GM12878 (cell line): Measurements from ENCODE around the gene PFN2. TPM values are rescaled to one million over a fixed set of nuclear protein-coding genes. Genes with fewer than 3 reads are reported as not detected.

ENCODE experiments used
- ATAC-seq: fragments of 200-7000 bp; cut with Tn5 transposase; 3 replicates; pipeline ENCODE4 v1.9.1; 2020; ENCODE audit warnings: mild to moderate bottlenecking, moderate library complexity
- BruUV-seq: library from RNA; stranded (reverse); fragments of 400-500 nt; replicated peaks from 2 replicates; lab custom pipeline; 2021; lab: Mats Ljungman, UMichigan
- CTCF ChIA-PET: fragments of 300-600 bp; sonication (Branson Sonifier 250); formaldehyde crosslinking; extraction: SDS; loops from one replicate; lab custom pipeline; 2021; ENCODE audit warnings: inconsistent platforms; lab: Yijun Ruan, JAX
- POLR2A ChIA-PET: fragments of 350-600 bp; formaldehyde crosslinking; extraction: SDS; loops from one replicate; lab custom pipeline; 2021; ENCODE audit warnings: inconsistent platforms; lab: Charles Lee
- RAD21 ChIA-PET: fragments of 300-600 bp; sonication (Branson Sonifier 250); formaldehyde crosslinking; loops from one replicate; lab custom pipeline; 2023; ENCODE audit warnings: antibody characterized with exemption; ENCODE audit not compliant: unreplicated experiment; lab: Charles Lee
- SMC1A ChIA-PET: fragments of 300-600 bp; sonication (Branson Sonifier 250); formaldehyde crosslinking; loops from one replicate; lab custom pipeline; 2023; ENCODE audit not compliant: unreplicated experiment, uncharacterized antibody; lab: Charles Lee
- DNase-seq: peaks from one replicate; pipeline ENCODE4 v3.0.0-alpha.2; 2011; ENCODE audit warnings: low read depth, low spot score
- FAIRE-seq: peaks from 3 replicates; lab custom pipeline; 2011; peaks lifted over from hg19 to GRCh38; lab: Jason Lieb, UNC
- H2AFZ ChIP-seq: 2 replicates; pipeline ENCODE4 v1.6.0; 2011; ENCODE audit warnings: low read depth, low read length, control low read depth; ENCODE audit not compliant: control insufficient read depth
- H3K27ac ChIP-seq: 2 replicates; pipeline ENCODE4 v1.5.1; 2011; ENCODE audit warnings: control low read depth; ENCODE audit not compliant: control insufficient read depth, insufficient read depth
- H3K27me3 ChIP-seq, 2 experiments: replicated peaks in 1 of 2; 2 replicates each; pipeline versions ENCODE4 v1.6.0 to v1.6.1; 2011; ENCODE audit warnings: low read length in 1 of 2; ENCODE audit not compliant: control insufficient read depth in 2 of 2, insufficient read depth in 2 of 2
- H3K36me3 ChIP-seq, 2 experiments: 2 replicates each; pipeline ENCODE4 v1.5.1; 2011; ENCODE audit warnings: low read length in 1 of 2; ENCODE audit not compliant: control insufficient read depth in 2 of 2, insufficient read depth in 2 of 2
- H3K4me1 ChIP-seq: 2 replicates; pipeline ENCODE4 v1.6.1; 2011; ENCODE audit warnings: mild to moderate bottlenecking, low read length, moderate library complexity, mixed read lengths; ENCODE audit not compliant: control insufficient read depth, insufficient read depth
- H3K4me2 ChIP-seq: 2 replicates; pipeline ENCODE4 v1.6.0; 2011; ENCODE audit warnings: control low read depth; ENCODE audit not compliant: control insufficient read depth, insufficient read depth
- H3K4me3 ChIP-seq: fragments of 200-600 bp; sonication (generic); 2 replicates; pipeline ENCODE4 v1.5.1; 2016
- H3K79me2 ChIP-seq: 2 replicates; pipeline ENCODE4 v1.6.0; 2011; ENCODE audit warnings: low read length; ENCODE audit not compliant: control insufficient read depth, insufficient read depth
- H3K9ac ChIP-seq: 2 replicates; pipeline ENCODE4 v1.8.0; 2011; ENCODE audit warnings: low read length, control low read depth, mixed read lengths; ENCODE audit not compliant: control insufficient read depth, insufficient read depth
- H3K9me3 ChIP-seq: replicated peaks from 3 replicates; pipeline ENCODE4 v1.5.1; 2011; ENCODE audit warnings: mild to moderate bottlenecking, low read length; ENCODE audit not compliant: control insufficient read depth, insufficient read depth
- H4K20me1 ChIP-seq: 2 replicates; pipeline ENCODE4 v1.6.0; 2011; ENCODE audit not compliant: control insufficient read depth, insufficient read depth
- CBX5 ChIP-seq: sonication (generic); IDR thresholded peaks from 2 replicates; pipeline ENCODE4 v1.6.1; 2016; ENCODE audit warnings: low read depth, moderate library complexity, mild to moderate bottlenecking, inconsistent platforms
- CHD1 ChIP-seq: IDR thresholded peaks from 2 replicates; pipeline ENCODE4 v1.6.1; 2012; ENCODE audit warnings: low read depth, low read length, improper control_type of control experiment
- CTCF ChIP-seq, 3 experiments: IDR thresholded peaks in 2 of 3; conservative IDR thresholded peaks in 1 of 3; 2 replicates each; pipeline ENCODE4 v1.5.1; 2011; ENCODE audit warnings: low read depth in 3 of 3, low read length in 3 of 3, mild to moderate bottlenecking in 3 of 3, control low read depth in 2 of 3, moderate library complexity in 2 of 3, inconsistent platforms in 1 of 3, mixed read lengths in 1 of 3; ENCODE audit not compliant: control insufficient read depth in 2 of 3, insufficient read depth in 1 of 3; ENCODE audit errors: extremely low read depth in 1 of 3
- RAD21 ChIP-seq: IDR thresholded peaks from 2 replicates; pipeline ENCODE4 v1.6.1; 2011; ENCODE audit warnings: mild to moderate bottlenecking, low read depth, low read length, moderate library complexity; ENCODE audit not compliant: insufficient read depth
- RCOR1 ChIP-seq: conservative IDR thresholded peaks from 2 replicates; pipeline ENCODE4 v1.6.1; 2012; ENCODE audit warnings: low read depth, low read length, improper control_type of control experiment
- SMC3 ChIP-seq: IDR thresholded peaks from 2 replicates; pipeline ENCODE4 v1.6.1; 2011; ENCODE audit warnings: low read length, improper control_type of control experiment, borderline replicate concordance
- SREBF2 ChIP-seq: IDR thresholded peaks from 2 replicates; pipeline ENCODE4 v1.6.1; 2012; ENCODE audit warnings: mild to moderate bottlenecking, low read length
- USF2 ChIP-seq: IDR thresholded peaks from 2 replicates; pipeline ENCODE4 v1.6.1; 2011; ENCODE audit warnings: low read depth, low read length, improper control_type of control experiment, borderline replicate concordance
- ZNF24 ChIP-seq: fragments of 450-650 bp; IDR thresholded peaks from 2 replicates; pipeline ENCODE4 v1.6.1; 2017; ENCODE audit warnings: antibody characterized with exemption, mild to moderate bottlenecking
- WGBS: methylation state at CpG from one replicate; pipeline ENCODE4 v1.1.6; 2016; ENCODE audit warnings: low lambda C conversion rate; ENCODE audit not compliant: insufficient replicate concordance, insufficient coverage; ENCODE audit errors: missing lambda C conversion rate; 5-methylcytosine and 5-hydroxymethylcytosine counted together
- in situ Hi-C: fragments of 300-500 bp; cut with MboI; formaldehyde crosslinking; loops from 9 replicates; pipeline ENCODE4 v1.14.3; 2018; ENCODE audit warnings: mixed read lengths
- intact Hi-C: fragments of 100-400 bp; cut with micrococcal nuclease; formaldehyde crosslinking; loops from one replicate; pipeline ENCODE4 v1.14.2; 2022; ENCODE audit not compliant: unreplicated experiment
- polyA plus RNA-seq, 11 experiments: library from polyadenylated mRNA; depleted of rRNA in 4 of 11; unstranded in 6 of 11; stranded (reverse) in 5 of 11; fragments of >200 nt; fragmentation: Nextera tagmentation in 4 of 11; fragmentation: Illumina TruSeq in 1 of 11; extraction: Ambion mirVana in 4 of 11; extraction: Trizol in 1 of 11; gene quantifications; 1 replicate in 1 of 11; 2 replicates in 10 of 11; pipeline versions ENCODE4 v1.2.1 to v1.2.3, GENCODE V29; 2011 to 2016; ENCODE audit warnings: inconsistent platforms in 2 of 11, missing spikeins in 2 of 11, low read depth in 1 of 11
- total RNA-seq, 4 experiments: library from RNA; depleted of rRNA in 3 of 4; stranded (reverse); fragments of >200 nt in 3 of 4; fragmentation: Illumina TruSeq in 1 of 4; extraction: Trizol in 1 of 4; gene quantifications; 2 replicates each; pipeline versions ENCODE4 v1.2.1 to v1.2.3, GENCODE V29; 2013 to 2021
- TF ChIP-seq, protein P1 (sequence below): IDR thresholded peaks from 2 replicates; pipeline ENCODE4 v1.6.1; 2011; ENCODE audit warnings: mild to moderate bottlenecking, low read depth, low read length, moderate library complexity; ENCODE audit not compliant: insufficient replicate concordance

PFN2 gene
- total and polyA plus RNA-seq, 10 of the 15 experiments (the other 5 are each of a cell fraction or from before 2014, with no cell fraction given) = 3.1 to 78.9 (median 5.3) TPM

DNA sequence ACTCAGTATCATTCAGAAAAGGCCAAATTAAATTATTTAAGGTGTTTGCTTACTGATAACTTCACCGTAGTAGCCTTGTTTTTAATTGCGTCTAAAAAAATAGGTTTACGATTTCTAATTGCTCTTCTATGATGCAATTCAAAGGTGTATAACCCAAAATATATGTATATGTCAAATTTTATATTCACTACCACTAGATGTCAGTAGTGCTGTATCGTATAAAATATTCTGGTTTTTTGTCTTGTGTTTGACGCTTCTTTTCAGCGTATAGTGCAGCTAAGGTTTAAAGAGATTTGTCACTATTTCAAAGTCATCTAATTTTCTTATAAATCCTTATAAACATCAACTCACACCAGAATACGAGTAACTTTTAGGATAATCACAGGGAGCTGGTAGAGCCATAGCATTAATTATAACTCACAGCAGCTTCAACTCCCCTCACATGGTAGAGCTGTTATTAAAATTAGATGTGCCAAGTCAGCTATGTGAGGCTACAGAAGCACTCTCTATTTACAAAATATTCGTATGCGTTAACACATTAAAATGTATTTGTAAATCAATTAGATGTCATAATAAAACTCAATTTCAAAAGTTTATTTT, 3.5 kb downstream of the PFN2 start:
- ChIA-PET SMC1A (interaction anchor here (0.7 to 5.7 kb wide), 21 partner anchors 9 to 529 kb away, joined by 3 to 90 read pairs (median 4); no protein-coding TSS in a partner anchor), CTCF (interaction anchor here (0.7 to 8.0 kb wide), 21 partner anchors 10 to 529 kb away, joined by 3 to 128 read pairs (median 5); no protein-coding TSS in a partner anchor), RAD21 (interaction anchor here (0.6 to 9.3 kb wide), 18 partner anchors 9 to 528 kb away, joined by 3 to 111 read pairs (median 4); no protein-coding TSS in a partner anchor), POLR2A (no interaction called here)
- H3K9me3 ChIP-seq = no peaks in the 10 kb centered on the region
- H3K79me2 ChIP-seq = peaks cover 5% of the 10 kb centered on the region
- no peak overlapping the region for H2AFZ ChIP-seq
- no peak overlapping the region for H3K9ac ChIP-seq
- intact Hi-C loops = loop anchor here (1.0 to 10.0 kb wide), 4 partner anchors 31 to 528 kb away; no protein-coding TSS in a partner anchor
- FAIRE-seq (no peak), DNase-seq (no peak), ATAC-seq (peak; percentile 11; the same call in 2 of the 3 replicates)
- no peak overlapping the region for H3K27ac ChIP-seq
- no peak overlapping the region for H3K4me3 ChIP-seq
- no peaks in the 10 kb centered on the region for H3K36me3 ChIP-seq
- in situ Hi-C loops = loop anchor here (5.0 to 25.0 kb wide), 3 partner anchors 215 to 545 kb away; no protein-coding TSS in a partner anchor
- TF ChIP-seq SREBF2 (no peak), CTCF (IDR thresholded peaks at IDR 0.05 in 2 of 3, conservative IDR thresholded peaks at IDR 0.05 in 1 of 3; ENCODE audit: control insufficient read depth in 2 of 3, extremely low read depth in 1 of 3, insufficient read depth in 1 of 3, low read depth in 3 of 3, low read length in 3 of 3) (peak; percentile 26 to 66 (median 54); a peak in 5 of 6 replicates), CHD1 (no peak), USF2 (no peak), RAD21 (peak; percentile 65), SMC3 (peak; percentile 68; the same call in 1 of the 2 replicates), CBX5 (no peak), ZNF24 (no peak), RCOR1 (no peak)
- TF ChIP-seq, protein P1, sequence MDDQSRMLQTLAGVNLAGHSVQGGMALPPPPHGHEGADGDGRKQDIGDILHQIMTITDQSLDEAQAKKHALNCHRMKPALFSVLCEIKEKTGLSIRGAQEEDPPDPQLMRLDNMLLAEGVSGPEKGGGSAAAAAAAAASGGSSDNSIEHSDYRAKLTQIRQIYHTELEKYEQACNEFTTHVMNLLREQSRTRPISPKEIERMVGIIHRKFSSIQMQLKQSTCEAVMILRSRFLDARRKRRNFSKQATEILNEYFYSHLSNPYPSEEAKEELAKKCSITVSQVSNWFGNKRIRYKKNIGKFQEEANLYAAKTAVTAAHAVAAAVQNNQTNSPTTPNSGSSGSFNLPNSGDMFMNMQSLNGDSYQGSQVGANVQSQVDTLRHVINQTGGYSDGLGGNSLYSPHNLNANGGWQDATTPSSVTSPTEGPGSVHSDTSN = no peak
- H3K27me3 ChIP-seq = 0 out of 4 replicates have a peak, but pooled peaks cover 0 to 4% of the 10 kb centered on the region in 2 experiments
- no TSS peak for BruUV-seq
- no peak overlapping the region for H3K4me2 ChIP-seq
- H4K20me1 ChIP-seq = no peaks in the 10 kb centered on the region
- no peaks in the 10 kb centered on the region for H3K4me1 ChIP-seq
- WGBS = 29% methylated on average over 9 of the region's 9 CpGs
